WTC11 (cell line): ENCODE data around the gene SOX15.
"Not testable (repeated sequence)": the region's sequence is repeated elsewhere in the genome, so short reads cannot be mapped to it uniquely, and the experiment has no call there.

Source experiments
- CTCF ChIP-seq: fragments of 200-600 bp; IDR thresholded peaks from 2 replicates; pipeline ENCODE4 v1.8.0; 2022; ENCODE audit warnings: antibody characterized with exemption
- ESRRA ChIP-seq: sonication (generic); formaldehyde crosslinking; IDR thresholded peaks from 2 replicates; pipeline ENCODE4 v1.8.1; 2022; ENCODE audit warnings: mild to moderate bottlenecking, missing genetic modification reagents, borderline replicate concordance
- NFATC4 ChIP-seq: fragments of 250-450 bp; sonication (Bioruptor Pico); IDR thresholded peaks from 2 replicates; pipeline ENCODE4 v1.9.0; 2021; ENCODE audit warnings: mild to moderate bottlenecking
- NR3C1 ChIP-seq: sonication (generic); formaldehyde crosslinking; conservative IDR thresholded peaks from 2 replicates; pipeline ENCODE4 v1.8.1; 2023; ENCODE audit warnings: low read depth, mild to moderate bottlenecking, missing genetic modification reagents
- RORB ChIP-seq: fragments of 250-450 bp; sonication (Bioruptor Pico); IDR thresholded peaks from 2 replicates; pipeline ENCODE4 v1.9.0; 2021; ENCODE audit warnings: mild to moderate bottlenecking
- USF2 ChIP-seq: sonication (generic); formaldehyde crosslinking; IDR thresholded peaks from 2 replicates; pipeline ENCODE4 v1.8.1; 2023; ENCODE audit warnings: mild to moderate bottlenecking, missing genetic modification reagents, moderate library complexity

- TF ChIP-seq CTCF; NFATC4 (CRISPR knock-in tag); ESRRA (CRISPR knock-in tag); RORB; NR3C1 (CRISPR knock-in tag); USF2 (CRISPR knock-in tag): not testable (repeated sequence)
Measured at GRCh38 chr17:7625749-7626148, 35.9 kb upstream of the SOX15 start.
